Urinary bladder (tissue), 4 donors: ENCODE data around the gene FBRSL1. TPM values are rescaled to one million over a fixed set of nuclear protein-coding genes. Genes with fewer than 3 reads are reported as not detected.
"Not testable (repeated sequence)": the region's sequence is repeated elsewhere in the genome, so short reads cannot be mapped to it uniquely, and the experiment has no call there.

Experiments used
- DNase-seq: peaks from one replicate; pipeline ENCODE4 v3.0.0-alpha.2; 2015; ENCODE audit errors: extremely low spot score
- H3K27ac ChIP-seq: one replicate; pipeline ENCODE4 v1.5.1; 2013; ENCODE audit warnings: low read depth, mild to moderate bottlenecking, moderate library complexity
- H3K36me3 ChIP-seq: one replicate; pipeline ENCODE4 v1.6.1; 2013; ENCODE audit warnings: mild to moderate bottlenecking, moderate library complexity; ENCODE audit not compliant: insufficient read depth
- H3K4me1 ChIP-seq: one replicate; pipeline ENCODE4 v1.6.1; 2013; ENCODE audit warnings: mild to moderate bottlenecking, moderate library complexity; ENCODE audit not compliant: insufficient read depth
- H3K4me3 ChIP-seq: one replicate; pipeline ENCODE4 v1.5.1; 2013; ENCODE audit warnings: low read depth, low read length
- WGBS: extraction: QIAGEN DNeasy Blood & Tissue Kit; methylation state at CpG from one replicate; pipeline ENCODE4 v1.1.7; 2013; 5-methylcytosine and 5-hydroxymethylcytosine counted together
- polyA plus RNA-seq: library from polyadenylated mRNA; stranded (reverse); fragments of 200-250 nt; gene quantifications from one replicate; pipeline ENCODE4 v1.2.3, GENCODE V29; 2013
- total RNA-seq: library from RNA; depleted of rRNA; stranded (reverse); fragments of >200 nt; gene quantifications from one replicate; pipeline ENCODE4 v1.2.3, GENCODE V29; 2014
- donor health status: healthy with polysubstance abuse.
- donor health status: healthy.

FBRSL1 gene
- total and polyA plus RNA-seq, 2 donors, result 4.0 to 46.1 TPM

DNA sequence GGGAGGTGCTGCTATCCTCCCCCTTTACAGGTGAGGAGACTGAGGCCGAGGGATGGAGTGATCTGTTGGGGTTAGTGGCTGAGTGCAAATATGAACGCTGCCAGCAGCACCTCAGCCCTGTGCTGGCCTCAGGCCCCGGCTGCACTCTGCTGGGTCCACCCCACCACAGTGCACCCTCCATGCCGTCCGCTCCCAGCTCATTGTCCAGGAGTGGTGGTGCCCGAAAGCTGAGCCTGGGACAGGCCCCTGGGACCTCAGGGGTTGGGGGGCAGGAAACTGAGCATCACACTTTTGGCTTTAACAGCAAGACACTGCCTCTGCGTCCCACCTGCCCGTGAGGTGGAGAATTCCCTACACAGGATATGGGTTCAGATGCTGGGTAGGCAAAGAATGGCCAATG is 31.5 kb upstream of the FBRSL1 start:
- no peak overlapping the region for H3K27ac ChIP-seq
- WGBS, result 86% methylated on average over 8 of the region's 8 CpGs
- no peak overlapping the region for H3K4me3 ChIP-seq
- no peaks in the 10 kb centered on the region for H3K4me1 ChIP-seq
- DNase-seq, result no peak
- no peaks in the 10 kb centered on the region for H3K36me3 ChIP-seq

DNA sequence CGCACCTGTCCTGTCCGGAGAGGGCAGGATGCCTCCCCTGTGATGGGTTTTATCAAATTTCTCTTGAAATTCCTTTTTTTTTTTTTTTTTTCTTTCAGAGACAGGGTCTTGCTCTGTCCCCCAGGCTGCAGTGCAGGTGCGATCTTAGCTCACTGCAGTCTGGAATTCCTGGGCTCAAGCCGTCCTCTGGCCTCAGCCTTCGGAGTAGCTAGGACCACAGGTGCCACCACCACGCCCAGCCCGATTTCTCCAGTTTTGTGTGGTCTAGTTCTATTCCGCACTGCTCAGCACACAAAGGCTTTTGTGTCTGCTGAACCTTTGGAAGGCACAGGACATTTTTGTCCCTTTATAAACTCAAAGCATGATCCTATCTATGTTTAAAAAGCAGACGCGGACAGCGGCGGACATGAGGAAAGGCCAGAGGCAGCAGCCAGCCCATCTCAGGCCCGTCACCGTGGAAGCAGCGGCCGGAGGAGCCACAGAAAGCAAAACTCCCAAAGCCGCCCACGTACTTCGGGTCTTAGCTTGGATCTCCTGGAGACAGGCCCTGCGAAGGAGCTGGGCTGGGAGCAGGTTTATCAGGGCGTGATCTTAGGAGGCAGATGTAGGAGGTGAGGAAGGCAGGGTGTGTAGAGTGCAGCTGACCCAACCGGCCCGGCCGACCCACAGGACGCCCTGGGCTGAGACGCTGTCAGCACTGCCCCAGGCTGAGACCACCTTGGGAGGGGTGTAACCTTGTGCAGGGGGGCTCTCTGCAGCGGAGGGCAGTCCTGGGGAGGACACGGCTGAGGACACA is 30.9 kb upstream of the FBRSL1 start:
- WGBS, result 67% methylated on average over 28 of the region's 28 CpGs
- no peak overlapping the region for H3K27ac ChIP-seq
- no peak overlapping the region for H3K4me3 ChIP-seq
- no peaks in the 10 kb centered on the region for H3K36me3 ChIP-seq
- peak; percentile 14 for DNase-seq
- no peaks in the 10 kb centered on the region for H3K4me1 ChIP-seq

DNA sequence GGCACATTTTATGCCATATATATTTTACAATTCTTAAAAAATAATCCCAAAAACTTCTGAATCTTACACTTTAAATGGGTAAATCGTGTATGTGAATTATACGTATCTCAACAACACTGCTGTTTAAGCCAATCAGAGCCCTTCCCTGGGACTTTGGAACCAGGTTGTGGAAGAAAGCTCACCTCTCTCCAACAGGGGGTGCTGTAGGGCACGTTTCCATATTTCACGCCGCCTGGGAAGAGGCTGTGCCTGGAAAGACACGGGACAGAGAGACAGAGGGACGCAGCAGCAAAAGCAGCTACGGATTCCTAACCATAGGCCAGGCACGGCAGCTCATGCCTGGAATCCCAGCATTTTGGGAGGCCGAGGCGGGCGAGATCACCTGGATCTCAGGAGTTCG is 29.4 kb upstream of the FBRSL1 start:
- H3K27ac ChIP-seq, result no peak overlapping the region
- H3K36me3 ChIP-seq, result no peaks in the 10 kb centered on the region
- WGBS, result 73% methylated on average over 13 of the region's 13 CpGs
- no peak for DNase-seq
- no peaks in the 10 kb centered on the region for H3K4me1 ChIP-seq
- H3K4me3 ChIP-seq, result no peak overlapping the region

DNA sequence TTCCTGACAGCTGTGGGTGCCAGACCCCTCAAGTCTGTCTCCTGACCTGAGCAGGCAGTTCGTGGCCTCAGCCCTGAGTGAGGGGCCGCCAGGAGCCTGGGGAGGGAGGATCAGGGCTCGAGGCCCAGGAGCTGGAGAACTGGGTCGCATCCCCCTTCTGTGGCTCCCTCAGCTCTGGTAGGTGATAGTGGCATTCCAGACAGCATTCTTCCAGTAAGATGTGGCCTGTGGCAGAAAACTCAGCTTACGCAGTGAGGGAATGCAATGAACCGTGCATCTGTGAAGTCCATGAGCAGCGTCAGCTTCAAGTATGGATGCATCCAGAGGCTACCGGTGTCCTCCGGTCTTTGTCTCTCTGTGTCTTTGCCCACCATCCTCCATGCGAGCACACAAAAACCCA is 28.4 kb upstream of the FBRSL1 start:
- H3K4me1 ChIP-seq, result no peaks in the 10 kb centered on the region
- no peak for DNase-seq
- no peak overlapping the region for H3K27ac ChIP-seq
- no peak overlapping the region for H3K4me3 ChIP-seq
- WGBS, result 79% methylated on average over 10 of the region's 10 CpGs
- H3K36me3 ChIP-seq, result no peaks in the 10 kb centered on the region

DNA sequence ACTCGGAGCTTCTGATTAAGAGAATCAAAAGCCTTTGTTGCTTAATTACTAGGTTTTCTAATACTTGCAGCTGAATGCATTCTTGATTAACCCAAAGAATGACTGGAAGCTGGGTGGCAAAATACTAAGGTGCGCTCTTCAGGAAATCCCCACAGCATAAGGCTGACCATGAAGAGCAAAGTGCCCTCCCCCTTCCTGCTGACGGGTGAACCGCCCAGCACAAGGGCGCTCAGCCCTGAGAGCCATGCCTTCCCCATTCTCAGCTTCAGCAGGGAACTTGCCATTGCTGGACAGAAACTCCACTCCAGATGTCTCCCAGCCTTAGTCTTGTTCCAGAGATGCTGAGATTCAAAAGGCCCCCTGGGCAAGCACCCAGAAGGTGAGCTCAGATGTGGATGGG is 27.2 kb upstream of the FBRSL1 start:
- WGBS, result 87% methylated on average over 5 of the region's 5 CpGs
- Histone ChIP-seq H3K4me3 (no peak overlapping the region), H3K27ac (no peak overlapping the region)

DNA sequence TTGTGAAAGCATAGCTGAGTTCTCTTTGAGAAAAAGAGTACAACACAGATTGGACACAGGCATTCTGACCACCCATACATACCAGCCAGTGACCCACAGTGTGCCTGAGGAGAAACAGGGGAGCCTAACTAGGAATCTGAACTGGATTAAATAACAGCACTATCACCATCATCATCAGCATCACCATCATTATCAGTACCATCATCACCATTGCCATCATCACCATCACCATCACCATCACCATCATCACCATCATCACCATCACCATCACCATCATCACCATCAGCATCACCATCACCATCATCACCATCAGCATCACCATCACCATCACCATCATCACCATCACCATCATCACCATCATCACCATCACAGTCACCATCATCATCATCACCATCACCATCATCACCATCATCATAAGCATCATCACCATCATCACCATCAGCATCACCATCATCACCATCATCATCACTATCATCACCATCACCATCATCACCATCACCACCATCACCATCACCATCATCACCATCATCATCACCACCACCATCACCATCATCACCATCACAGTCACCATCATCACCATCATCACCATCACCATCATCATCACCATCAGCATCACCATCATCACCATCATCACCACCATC is 26.5 kb upstream of the FBRSL1 start:
- H3K36me3 ChIP-seq, H3K4me3 ChIP-seq, H3K4me1 ChIP-seq, H3K27ac ChIP-seq, DNase-seq: not testable (repeated sequence)

More for the DNA sequence above, 27.2 kb upstream of the FBRSL1 start:
- Histone ChIP-seq H3K4me1 (no peaks in the 10 kb centered on the region), H3K36me3 (no peaks in the 10 kb centered on the region)
- no peak for DNase-seq

DNA sequence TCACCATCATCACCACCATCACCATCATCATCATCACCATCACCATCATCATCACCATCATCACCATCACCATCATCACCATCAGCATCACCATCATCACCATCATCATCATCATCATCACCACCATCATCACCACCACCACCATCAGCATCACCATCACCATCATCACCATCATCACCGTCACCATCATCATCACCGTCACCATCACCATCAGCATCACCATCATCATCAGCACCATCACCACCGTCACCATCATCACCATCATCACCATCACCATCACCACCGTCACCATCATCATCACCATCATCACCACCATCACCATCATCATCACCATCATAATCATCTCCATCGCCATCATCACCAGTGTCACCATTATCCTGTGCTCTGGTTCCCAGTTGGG is 25.6 kb upstream of the FBRSL1 start:
- DNase-seq, H3K4me3 ChIP-seq, H3K4me1 ChIP-seq, H3K36me3 ChIP-seq, H3K27ac ChIP-seq: not testable (repeated sequence)
- 86% methylated on average over 5 of the region's 5 CpGs for WGBS

DNA sequence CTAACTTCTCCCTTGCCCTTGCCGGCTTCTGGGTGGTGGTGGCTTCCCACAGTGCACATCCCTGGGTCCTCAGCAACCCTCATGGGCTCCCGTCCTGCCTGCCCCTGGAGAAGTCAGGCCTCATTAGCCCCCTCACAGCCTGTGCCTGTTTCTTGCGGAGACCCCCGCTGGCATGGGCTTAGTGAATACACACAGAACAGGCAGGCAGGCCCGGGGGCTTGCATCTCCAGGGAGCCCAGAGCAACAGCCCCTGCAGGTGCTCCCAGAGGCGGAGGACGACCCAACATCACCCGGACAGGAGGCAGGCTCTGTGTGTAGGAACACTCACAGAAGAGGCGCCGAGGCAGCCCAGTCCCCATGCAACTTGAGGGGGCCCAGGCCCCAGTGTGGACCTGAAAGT is 25.1 kb upstream of the FBRSL1 start:
- no peak overlapping the region for H3K27ac ChIP-seq
- H3K4me3 ChIP-seq, result no peak overlapping the region
- DNase-seq, result no peak
- H3K4me1 ChIP-seq, result no peaks in the 10 kb centered on the region
- no peaks in the 10 kb centered on the region for H3K36me3 ChIP-seq
- WGBS, result 88% methylated on average over 10 of the region's 10 CpGs

DNA sequence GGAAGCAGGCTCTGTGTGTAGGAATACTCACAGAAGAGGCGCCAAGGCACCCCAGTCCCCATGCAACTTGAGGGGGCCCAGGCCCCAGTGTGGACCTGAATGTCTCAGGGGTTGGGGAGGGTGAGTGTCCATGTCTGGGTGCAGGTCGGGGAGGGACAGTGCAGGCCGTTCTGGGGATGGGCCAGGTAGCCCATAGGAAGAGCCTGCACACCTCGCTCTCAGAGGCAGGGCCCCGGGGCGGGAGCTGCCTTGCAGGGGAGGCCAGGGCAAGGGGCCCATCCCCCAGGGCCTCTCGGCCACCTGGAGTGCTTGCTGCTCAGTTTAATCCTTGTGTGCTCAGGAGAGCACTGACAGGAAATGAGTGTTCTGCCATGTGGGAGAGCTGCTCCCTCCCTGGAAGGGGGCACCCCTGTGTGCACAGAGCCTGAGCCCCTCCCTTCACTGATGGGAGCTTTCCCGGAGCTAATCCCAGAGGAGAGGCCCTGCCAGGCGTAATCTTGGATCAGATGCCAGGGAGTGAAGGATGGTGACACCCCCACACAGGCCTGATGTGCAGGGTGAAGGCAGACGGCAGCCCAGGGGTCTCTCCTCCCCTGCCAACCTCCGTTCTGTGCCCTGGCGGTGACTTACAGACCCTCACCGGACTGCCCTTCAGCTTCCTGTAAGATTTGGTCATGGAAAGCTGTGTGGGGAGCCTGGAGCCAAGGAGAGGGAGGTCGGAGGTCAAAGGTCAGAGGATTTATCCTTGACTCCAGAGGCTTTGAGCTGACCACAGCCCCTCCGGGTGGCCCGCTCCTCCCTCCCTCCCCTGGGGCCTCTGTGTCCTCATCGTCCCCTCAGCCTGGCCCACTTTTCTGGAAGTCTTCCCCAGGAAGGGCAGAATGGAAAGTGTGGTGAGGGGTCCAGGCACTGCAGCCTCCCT is 24.4 kb upstream of the FBRSL1 start:
- H3K4me1 ChIP-seq, result no peaks in the 10 kb centered on the region
- 49% methylated on average over 17 of the region's 17 CpGs for WGBS
- no peak for DNase-seq
- H3K36me3 ChIP-seq, result no peaks in the 10 kb centered on the region
- H3K27ac ChIP-seq, result no peak overlapping the region
- no peak overlapping the region for H3K4me3 ChIP-seq

DNA sequence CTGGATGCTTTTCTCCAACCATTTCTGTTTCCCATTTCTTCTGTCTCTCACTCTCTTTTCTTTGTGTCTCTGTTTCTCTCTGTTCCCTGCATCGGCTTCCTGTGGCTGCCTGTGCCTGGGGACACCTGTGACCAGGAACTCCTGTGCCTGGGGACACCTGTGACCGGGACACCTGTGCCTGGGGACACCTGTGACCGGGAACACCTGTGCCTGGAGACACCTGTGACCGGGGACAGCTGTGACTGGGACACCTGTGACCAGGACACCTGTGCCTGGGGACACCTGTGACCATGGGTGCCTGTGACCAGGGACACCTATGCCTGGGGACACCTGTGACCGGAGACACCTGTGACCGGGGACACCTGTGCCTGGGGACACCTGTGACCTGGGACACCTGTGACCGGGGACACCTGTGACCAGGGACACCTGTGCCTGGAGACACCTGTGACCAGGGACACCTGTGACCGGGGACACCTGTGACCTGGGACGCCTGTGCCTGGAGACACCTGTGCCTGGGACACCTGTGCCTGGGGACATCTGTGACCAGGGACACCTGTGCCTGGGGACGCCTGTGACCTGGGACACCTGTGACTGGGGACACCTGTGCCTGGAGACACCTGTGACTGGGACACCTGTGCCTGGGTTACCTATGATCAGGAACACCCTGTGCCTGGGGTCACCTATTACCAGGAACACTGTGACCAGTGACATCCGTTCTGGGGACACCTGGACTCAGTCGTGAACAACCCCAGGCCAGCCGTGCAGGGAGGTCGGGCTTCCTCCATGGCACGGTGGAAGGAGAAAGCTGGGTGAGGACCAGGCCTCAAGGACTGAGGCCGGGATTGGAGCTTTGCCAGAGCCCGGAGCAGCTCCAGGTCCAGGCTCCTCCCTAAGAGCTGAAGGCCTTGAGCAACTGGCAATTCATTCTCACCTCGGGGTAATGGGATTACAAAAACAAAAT is 23.4 kb upstream of the FBRSL1 start:
- no peak overlapping the region for H3K27ac ChIP-seq
- H3K36me3 ChIP-seq, result no peaks in the 10 kb centered on the region

DNA sequence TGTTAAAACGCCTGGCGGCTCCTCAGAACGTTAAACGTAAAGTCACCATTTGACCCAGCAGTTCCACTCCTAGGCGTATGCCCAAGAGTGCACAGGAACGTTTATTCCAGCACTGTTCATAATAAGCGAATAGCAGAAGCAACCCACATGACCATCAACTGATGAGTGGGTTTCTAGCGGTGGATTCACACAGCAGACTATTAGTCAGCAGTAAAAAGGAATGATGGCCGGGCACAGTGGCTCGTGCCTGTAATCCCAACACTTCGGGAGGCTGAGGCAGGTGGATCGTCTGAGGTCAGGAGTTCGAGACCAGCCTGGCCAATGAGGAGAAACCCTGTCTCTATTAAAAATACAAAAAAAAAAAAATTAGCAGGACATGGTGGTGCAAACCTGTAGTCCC is 22.4 kb upstream of the FBRSL1 start:
- H3K4me1 ChIP-seq, result no peaks in the 10 kb centered on the region
- H3K27ac ChIP-seq, result no peak overlapping the region
- H3K4me3 ChIP-seq, result no peak overlapping the region
- no peaks in the 10 kb centered on the region for H3K36me3 ChIP-seq
- no peak for DNase-seq
- WGBS, result 78% methylated on average over 13 of the region's 13 CpGs

More for the DNA sequence above, 23.4 kb upstream of the FBRSL1 start:
- H3K4me3 ChIP-seq, result no peak overlapping the region
- H3K4me1 ChIP-seq, result no peaks in the 10 kb centered on the region
- DNase-seq, result no peak
- 71% methylated on average over 18 of the region's 18 CpGs for WGBS

DNA sequence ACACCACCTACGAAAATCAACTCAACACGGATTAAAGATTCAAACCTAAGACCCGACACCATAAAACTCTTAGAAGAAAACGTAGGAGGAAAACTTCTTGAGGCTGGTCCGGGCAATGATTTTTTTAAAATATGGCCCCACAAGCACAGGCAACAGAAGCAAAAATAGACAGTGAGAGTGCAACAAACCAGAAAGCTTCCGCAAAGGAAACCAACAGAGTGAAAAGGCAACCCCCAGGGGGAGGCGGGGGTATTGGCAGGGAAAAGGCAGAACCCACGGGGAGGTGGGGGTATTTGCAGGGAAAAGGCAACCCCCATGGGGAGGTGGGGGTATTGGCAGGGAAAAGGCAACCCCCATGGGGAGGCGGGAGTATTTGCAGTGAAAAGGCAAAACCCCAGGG is 20.5 kb upstream of the FBRSL1 start:
- DNase-seq, result no peak
- H3K4me3 ChIP-seq, result no peak overlapping the region
- no peak overlapping the region for H3K27ac ChIP-seq
- no peaks in the 10 kb centered on the region for H3K4me1 ChIP-seq
- WGBS, result 46% methylated on average over 9 of the region's 9 CpGs
- H3K36me3 ChIP-seq, result no peaks in the 10 kb centered on the region

DNA sequence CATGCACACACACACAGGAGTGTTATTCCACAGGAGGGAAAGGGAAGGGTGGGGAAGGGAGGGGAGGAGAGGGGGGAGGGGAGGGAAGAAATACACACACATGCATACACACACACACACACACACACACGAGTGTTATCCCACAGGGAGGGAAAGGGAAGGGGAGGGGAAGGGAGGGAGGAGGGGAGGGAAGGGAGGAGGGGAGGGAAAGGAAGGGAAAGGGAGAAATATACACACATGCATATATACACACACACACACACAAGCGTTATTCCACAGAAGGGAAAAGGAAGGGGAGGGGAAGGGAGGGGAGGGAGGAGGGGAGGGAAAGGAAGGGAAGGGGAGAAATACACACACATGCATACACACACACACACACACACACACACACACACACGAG is 19.6 kb upstream of the FBRSL1 start:
- H3K4me1 ChIP-seq, result no peaks in the 10 kb centered on the region
- no peak for DNase-seq
- H3K27ac ChIP-seq, result no peak overlapping the region
- H3K4me3 ChIP-seq, result no peak overlapping the region
- WGBS, result 9% methylated on average over 2 of the region's 3 CpGs
- no peaks in the 10 kb centered on the region for H3K36me3 ChIP-seq
